Activated T-helper 1 cell treated with Interleukin-2 at 50 U/mL for 16 hours (primary cell): ENCODE data around the gene C16orf89.
"Not testable (repeated sequence)": the region's sequence is repeated elsewhere in the genome, so short reads cannot be mapped to it uniquely, and the experiment has no call there.

Experiments
- DNase-seq: peaks from one replicate; pipeline ENCODE4 v3.0.0-alpha.2; 2020; ENCODE audit warnings: low read depth

Gene C16orf89

GRCh38 chr16:5065813-5066212, at the start of gene C16orf89:
Gene C16orf89, minus strand, starts transcription at chr16:5065956. Its CDS starts 48 bp downstream, at chr16:5065908.
- no peak for DNase-seq

- DNase-seq = not testable (repeated sequence)
Measured at GRCh38 chr16:5110933-5111332, 45.2 kb upstream of the C16orf89 start.

- no peak for DNase-seq
Measured at GRCh38 chr16:5108505-5109158, 42.9 kb upstream of the C16orf89 start.

GRCh38 chr16:5105039-5105438, 39.3 kb upstream of the C16orf89 start:
- DNase-seq = not testable (repeated sequence)

- not testable (repeated sequence) for DNase-seq
Measured at GRCh38 chr16:5103296-5104032, 37.7 kb upstream of the C16orf89 start.

- not testable (repeated sequence) for DNase-seq
Measured at GRCh38 chr16:5099174-5099573, 33.4 kb upstream of the C16orf89 start.

GRCh38 chr16:5098221-5099159, 32.7 kb upstream of the C16orf89 start:
- peak; percentile 92 for DNase-seq

GRCh38 chr16:5097470-5098220, 31.9 kb upstream of the C16orf89 start, which contains the start of gene EEF2KMT:
Gene EEF2KMT, minus strand, starts transcription at chr16:5097795. Its CDS starts 56 bp downstream, at chr16:5097739.
- DNase-seq = peak; percentile 81

GRCh38 chr16:5097061-5097469, 31.3 kb upstream of the C16orf89 start:
- not testable (repeated sequence) for DNase-seq

- not testable (repeated sequence) for DNase-seq
Measured at GRCh38 chr16:5096437-5097060, 30.8 kb upstream of the C16orf89 start.

- DNase-seq = not testable (repeated sequence)
Measured at GRCh38 chr16:5095145-5095830, 29.5 kb upstream of the C16orf89 start.

GRCh38 chr16:5093746-5094145, 28.0 kb upstream of the C16orf89 start:
- not testable (repeated sequence) for DNase-seq

- DNase-seq = not testable (repeated sequence)
Measured at GRCh38 chr16:5093081-5093480, 27.3 kb upstream of the C16orf89 start.

- not testable (repeated sequence) for DNase-seq
Measured at GRCh38 chr16:5090592-5090991, 24.8 kb upstream of the C16orf89 start.

GRCh38 chr16:5089911-5090555, 24.3 kb upstream of the C16orf89 start:
- not testable (repeated sequence) for DNase-seq

- not testable (repeated sequence) for DNase-seq
Measured at GRCh38 chr16:5088936-5089335, 23.2 kb upstream of the C16orf89 start.

- DNase-seq = not testable (repeated sequence)
Measured at GRCh38 chr16:5088086-5088790, 22.5 kb upstream of the C16orf89 start.

- DNase-seq = not testable (repeated sequence)
Measured at GRCh38 chr16:5085716-5086115, 20.0 kb upstream of the C16orf89 start.

- peak; percentile 13 for DNase-seq
Measured at GRCh38 chr16:5084802-5085201, 19.0 kb upstream of the C16orf89 start.
